Peyer's patch (tissue), 4 donors: ENCODE measurements around the gene RASA4.
"Not testable (repeated sequence)": the region's sequence is repeated elsewhere in the genome, so short reads cannot be mapped to it uniquely, and the experiment has no call there.

ENCODE experiments used
- POLR2A ChIP-seq, 2 donors: fragments of 450-650 bp; IDR thresholded peaks; one replicate each; pipeline ENCODE4 v1.5.1; 2017; ENCODE audit warnings: antibody characterized with exemption in 2 of 2, mild to moderate bottlenecking in 2 of 2, moderate library complexity in 2 of 2
- TF ChIP-seq, protein P1 (sequence below), 6 experiments: fragments of 450-650 bp in 4 of 6; fragments of 200-600 bp in 2 of 6; sonication (generic) in 1 of 6; IDR thresholded peaks; one replicate each; pipeline ENCODE4 v1.5.1; 2017 to 2019; ENCODE audit warnings: antibody characterized with exemption in 6 of 6, mild to moderate bottlenecking in 3 of 6, moderate library complexity in 1 of 6

DNA sequence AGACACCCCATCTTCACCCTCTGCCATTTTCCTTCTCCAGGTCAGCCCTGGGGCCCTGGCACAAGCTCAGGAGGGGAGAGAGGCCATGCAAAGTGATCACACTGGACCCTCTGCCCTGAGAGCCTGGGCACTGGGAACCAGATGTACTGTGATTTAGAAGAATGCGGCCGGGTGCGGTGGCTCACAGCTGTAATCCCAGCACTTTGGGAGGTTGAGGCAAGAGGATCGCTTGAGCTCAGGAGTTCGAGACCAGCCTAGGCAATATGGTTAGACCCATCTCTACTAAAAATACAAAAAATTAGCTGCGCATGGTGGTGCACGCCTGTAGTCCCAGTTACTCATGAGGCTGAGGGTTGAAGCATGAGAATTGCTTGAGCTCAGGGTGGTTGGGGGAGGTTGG is 31.3 kb upstream of the RASA4 start:
- TF ChIP-seq POLR2A (IDR thresholded peaks at IDR 0.05), result not testable (repeated sequence)
- TF ChIP-seq, protein P1, sequence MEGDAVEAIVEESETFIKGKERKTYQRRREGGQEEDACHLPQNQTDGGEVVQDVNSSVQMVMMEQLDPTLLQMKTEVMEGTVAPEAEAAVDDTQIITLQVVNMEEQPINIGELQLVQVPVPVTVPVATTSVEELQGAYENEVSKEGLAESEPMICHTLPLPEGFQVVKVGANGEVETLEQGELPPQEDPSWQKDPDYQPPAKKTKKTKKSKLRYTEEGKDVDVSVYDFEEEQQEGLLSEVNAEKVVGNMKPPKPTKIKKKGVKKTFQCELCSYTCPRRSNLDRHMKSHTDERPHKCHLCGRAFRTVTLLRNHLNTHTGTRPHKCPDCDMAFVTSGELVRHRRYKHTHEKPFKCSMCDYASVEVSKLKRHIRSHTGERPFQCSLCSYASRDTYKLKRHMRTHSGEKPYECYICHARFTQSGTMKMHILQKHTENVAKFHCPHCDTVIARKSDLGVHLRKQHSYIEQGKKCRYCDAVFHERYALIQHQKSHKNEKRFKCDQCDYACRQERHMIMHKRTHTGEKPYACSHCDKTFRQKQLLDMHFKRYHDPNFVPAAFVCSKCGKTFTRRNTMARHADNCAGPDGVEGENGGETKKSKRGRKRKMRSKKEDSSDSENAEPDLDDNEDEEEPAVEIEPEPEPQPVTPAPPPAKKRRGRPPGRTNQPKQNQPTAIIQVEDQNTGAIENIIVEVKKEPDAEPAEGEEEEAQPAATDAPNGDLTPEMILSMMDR (IDR thresholded peaks at IDR 0.05), result not testable (repeated sequence)
